Tibial artery (tissue), 4 donors: ENCODE data around the gene SCARF2.

ENCODE experiments used
- DNase-seq, 2 donors: peaks; one replicate each; pipeline ENCODE4 v3.0.0-alpha.2; 2019
- H3K27ac ChIP-seq, 2 donors: fragments of 200-600 bp; sonication (generic) in 1 of 2; 1 replicate in 1 of 2; 2 replicates in 1 of 2; pipeline ENCODE4 v1.5.1; 2018 to 2019; ENCODE audit warnings: mild to moderate bottlenecking in 1 of 2
- H3K27me3 ChIP-seq, 2 donors: fragments of 200-600 bp; sonication (generic) in 1 of 2; one replicate each; pipeline versions ENCODE4 v1.5.1 to v1.6.0; 2016 to 2019
- H3K36me3 ChIP-seq, 3 donors: fragments of 200-600 bp; sonication (generic) in 2 of 3; one replicate each; pipeline ENCODE4 v1.5.1; 2016 to 2019; ENCODE audit warnings: mild to moderate bottlenecking in 2 of 3
- H3K4me1 ChIP-seq, 4 donors: fragments of 200-600 bp; sonication (generic) in 2 of 4; 1 replicate in 3 of 4; 2 replicates in 1 of 4; pipeline ENCODE4 v1.5.1; 2016 to 2019
- H3K4me3 ChIP-seq, 2 donors: fragments of 200-600 bp; sonication (generic) in 1 of 2; 1 replicate in 1 of 2; 2 replicates in 1 of 2; pipeline ENCODE4 v1.5.1; 2018 to 2019; ENCODE audit warnings: mild to moderate bottlenecking in 2 of 2
- H3K9me3 ChIP-seq, 3 donors: fragments of 200-600 bp; sonication (generic) in 1 of 3; one replicate each; pipeline ENCODE4 v1.5.1; 2016 to 2019
- CTCF ChIP-seq, 2 experiments: fragments of 200-600 bp in 1 of 2; fragments of 450-650 bp in 1 of 2; IDR thresholded peaks; one replicate each; pipeline ENCODE4 v1.5.1; 2017 to 2019; ENCODE audit warnings: antibody characterized with exemption in 2 of 2, mild to moderate bottlenecking in 1 of 2, moderate library complexity in 1 of 2
- intact Hi-C: fragments of 100-400 bp; cut with DNase I; formaldehyde crosslinking; loops from one replicate; pipeline ENCODE4 v1.15.0; 2023; ENCODE audit warnings: low total_unique reads

Gene SCARF2

GRCh38 chr22:20424932-20425565 is 12.6 kb downstream of the SCARF2 start:
- intact Hi-C loops = loop anchor here (10.0 kb wide), 1 partner anchor 150 kb away; no protein-coding TSS in a partner anchor
- TF ChIP-seq CTCF (IDR thresholded peaks at IDR 0.05) = no peak
- no peak for DNase-seq

GRCh38 chr22:20424568-20424931 is 13.1 kb downstream of the SCARF2 start:
- no peak overlapping the region for H3K4me3 ChIP-seq
- H3K27ac ChIP-seq = peak overlapping the region; percentile 51 to 55
- DNase-seq = no peak
- H3K9me3 ChIP-seq = no peaks in the 10 kb centered on the region
- peaks cover 12 to 46% (median 41%) of the 10 kb centered on the region in 3 donors for H3K36me3 ChIP-seq
- H3K4me1 ChIP-seq = peaks cover 0 to 40% (median 21%) of the 10 kb centered on the region in 4 donors
- intact Hi-C loops = loop anchor here (10.0 kb wide), 1 partner anchor 150 kb away; no protein-coding TSS in a partner anchor
- no peaks in the 10 kb centered on the region for H3K27me3 ChIP-seq
- no peak for TF ChIP-seq CTCF (IDR thresholded peaks at IDR 0.05)

More at GRCh38 chr22:20424932-20425565, 12.6 kb downstream of the SCARF2 start:
- H3K27me3 ChIP-seq = no peaks in the 10 kb centered on the region
- peaks cover 14 to 50% (median 46%) of the 10 kb centered on the region in 3 donors for H3K36me3 ChIP-seq
- H3K9me3 ChIP-seq = no peaks in the 10 kb centered on the region
- no peak overlapping the region for H3K4me3 ChIP-seq
- H3K27ac ChIP-seq = peak overlapping the region; percentile 51 to 55
- peaks cover 0 to 41% (median 21%) of the 10 kb centered on the region in 4 donors for H3K4me1 ChIP-seq

GRCh38 chr22:20423906-20424551 is 13.6 kb downstream of the SCARF2 start:
- intact Hi-C loops = loop anchor here (10.0 kb wide), 1 partner anchor 151 kb away; no protein-coding TSS in a partner anchor
- Histone ChIP-seq H3K27me3 (no peaks in the 10 kb centered on the region), H3K4me3 (no peak overlapping the region), H3K4me1 (peaks cover 0 to 40% (median 21%) of the 10 kb centered on the region in 4 donors), H3K9me3 (no peaks in the 10 kb centered on the region), H3K36me3 (peaks cover 7 to 41% (median 36%) of the 10 kb centered on the region in 3 donors), H3K27ac (peak overlapping the region; percentile 51 to 55)
- no peak for DNase-seq
- TF ChIP-seq CTCF (IDR thresholded peaks at IDR 0.05) = no peak

- intact Hi-C loops = loop anchor here (10.0 kb wide), 1 partner anchor 152 kb away; no protein-coding TSS in a partner anchor
- peaks cover under 1 to 33% (median 29%) of the 10 kb centered on the region in 3 donors for H3K36me3 ChIP-seq
- H3K27ac ChIP-seq = peak overlapping the region; percentile 51 to 55
- no peaks in the 10 kb centered on the region for H3K27me3 ChIP-seq
- DNase-seq = peak; percentile 63 to 89
- no peaks in the 10 kb centered on the region for H3K9me3 ChIP-seq
- H3K4me1 ChIP-seq = peaks cover 0 to 43% (median 23%) of the 10 kb centered on the region in 4 donors
- TF ChIP-seq CTCF (IDR thresholded peaks at IDR 0.05) = no peak
- no peak overlapping the region for H3K4me3 ChIP-seq
These were observed 14.4 kb downstream of the SCARF2 start for GRCh38 chr22:20423008-20423905.

GRCh38 chr22:20422271-20423007 is 15.2 kb downstream of the SCARF2 start:
- Histone ChIP-seq H3K9me3 (no peaks in the 10 kb centered on the region), H3K27ac (peak overlapping the region; percentile 51 to 55), H3K36me3 (peaks cover 0 to 25% (median 24%) of the 10 kb centered on the region in 3 donors), H3K4me1 (peaks cover 0 to 44% (median 23%) of the 10 kb centered on the region in 4 donors), H3K4me3 (no peak overlapping the region), H3K27me3 (no peaks in the 10 kb centered on the region)
- TF ChIP-seq CTCF (IDR thresholded peaks at IDR 0.05) = no peak
- intact Hi-C loops = loop anchor here (10.0 kb wide), 1 partner anchor 152 kb away; no protein-coding TSS in a partner anchor
- no peak for DNase-seq
